ENCODE results near the gene VAV2.

- TF ChIP-seq CTCF (IDR thresholded peaks at IDR 0.05), result no peak
- no peak for TF ChIP-seq EP300 (IDR thresholded peaks at IDR 0.05)
- TF ChIP-seq POLR2A (IDR thresholded peaks at IDR 0.05), result no peak
These were observed 65.1 kb downstream of the VAV2 start for GRCh38 chr9:133927041-133927440.

Data from tibial nerve (tissue), 4 donors.